ENCODE results near the gene FGD3.

FGD3 gene

DNA sequence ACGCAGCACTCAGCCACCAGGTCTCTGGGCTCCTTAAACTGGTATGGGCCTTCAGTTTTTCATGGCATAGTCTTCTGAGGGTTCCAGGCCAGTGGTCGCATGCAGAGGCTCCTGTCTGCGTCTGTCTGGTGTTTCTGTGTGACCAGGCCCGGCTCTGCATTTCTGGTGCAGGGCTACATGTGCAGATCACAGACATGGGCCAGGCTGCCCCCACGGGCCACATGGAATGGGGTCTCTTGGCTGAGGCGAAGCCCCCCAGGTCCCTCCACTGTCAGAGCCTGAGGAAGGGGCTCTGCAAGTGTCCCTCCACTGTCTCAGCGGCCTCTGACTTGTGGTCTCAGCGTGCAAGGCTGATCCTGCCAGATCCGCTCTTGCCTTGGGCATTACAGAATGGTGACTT is 133.1 kb downstream of the FGD3 start:
- DNase-seq (ENCODE audit: extremely low spot score) = no peak
- ChIA-PET CTCF (no interaction called here), POLR2A (no interaction called here)
- TF ChIP-seq ELF4 (IDR thresholded peaks at IDR 0.05) = no peak
- TF ChIP-seq, protein P1, sequence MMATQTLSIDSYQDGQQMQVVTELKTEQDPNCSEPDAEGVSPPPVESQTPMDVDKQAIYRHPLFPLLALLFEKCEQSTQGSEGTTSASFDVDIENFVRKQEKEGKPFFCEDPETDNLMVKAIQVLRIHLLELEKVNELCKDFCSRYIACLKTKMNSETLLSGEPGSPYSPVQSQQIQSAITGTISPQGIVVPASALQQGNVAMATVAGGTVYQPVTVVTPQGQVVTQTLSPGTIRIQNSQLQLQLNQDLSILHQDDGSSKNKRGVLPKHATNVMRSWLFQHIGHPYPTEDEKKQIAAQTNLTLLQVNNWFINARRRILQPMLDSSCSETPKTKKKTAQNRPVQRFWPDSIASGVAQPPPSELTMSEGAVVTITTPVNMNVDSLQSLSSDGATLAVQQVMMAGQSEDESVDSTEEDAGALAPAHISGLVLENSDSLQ (IDR thresholded peaks at IDR 0.05) = no peak
- TF ChIP-seq L3MBTL2 (conservative IDR thresholded peaks at IDR 0.05) = no peak
- no peak for TF ChIP-seq SUZ12 (IDR thresholded peaks at IDR 0.05)
- TF ChIP-seq NFRKB (IDR thresholded peaks at IDR 0.05) = no peak
- no peak for TF ChIP-seq FOXM1 (IDR thresholded peaks at IDR 0.05; ENCODE audit: borderline replicate concordance)
- no peak for TF ChIP-seq ZNF384 (IDR thresholded peaks at IDR 0.05)
- TF ChIP-seq FOXA1 (IDR thresholded peaks at IDR 0.05) = no peak
- TF ChIP-seq BHLHE40 (IDR thresholded peaks at IDR 0.05; ENCODE audit: borderline replicate concordance) = no peak
- TF ChIP-seq LEF1 (IDR thresholded peaks at IDR 0.05; ENCODE audit: borderline replicate concordance) = no peak
- no peak for TF ChIP-seq SP1 (IDR thresholded peaks at IDR 0.05)
- TF ChIP-seq ARNT (IDR thresholded peaks at IDR 0.05) = no peak
- no peak for TF ChIP-seq HDGF (IDR thresholded peaks at IDR 0.05; ENCODE audit: borderline replicate concordance)
- no peak for TF ChIP-seq CTBP1 (IDR thresholded peaks at IDR 0.05; ENCODE audit: borderline replicate concordance)
- TF ChIP-seq FOXK2 (IDR thresholded peaks at IDR 0.05) = no peak

DNA sequence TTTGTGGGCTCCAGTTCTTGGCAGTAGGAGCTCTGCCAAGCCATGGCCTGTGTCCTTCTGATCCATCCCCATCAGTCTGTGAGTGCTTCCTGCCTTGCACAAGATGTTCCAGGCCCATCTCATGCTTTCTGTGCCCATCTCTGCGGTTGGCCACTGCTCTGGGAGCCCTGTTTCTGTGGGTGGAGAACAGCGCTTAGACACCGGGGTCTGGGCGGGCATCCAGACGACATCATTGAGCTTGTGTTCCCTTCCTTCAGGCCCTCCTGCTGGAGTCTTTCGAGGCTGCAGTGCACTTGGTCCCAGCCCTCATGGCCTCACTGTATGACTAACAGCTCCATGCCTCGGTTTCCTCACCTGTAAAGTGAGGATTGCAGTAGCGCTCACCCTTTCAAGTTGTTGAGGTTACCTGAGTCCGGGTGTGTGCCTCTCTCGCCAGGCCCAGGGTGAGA is 133.8 kb downstream of the FGD3 start:
- no peak for TF ChIP-seq HDGF (IDR thresholded peaks at IDR 0.05; ENCODE audit: borderline replicate concordance)
- TF ChIP-seq BHLHE40 (IDR thresholded peaks at IDR 0.05; ENCODE audit: borderline replicate concordance) = no peak
- TF ChIP-seq LEF1 (IDR thresholded peaks at IDR 0.05; ENCODE audit: borderline replicate concordance) = no peak
- TF ChIP-seq ARNT (IDR thresholded peaks at IDR 0.05) = no peak
- no peak for TF ChIP-seq SP1 (IDR thresholded peaks at IDR 0.05)
- TF ChIP-seq L3MBTL2 (conservative IDR thresholded peaks at IDR 0.05) = no peak
- no peak for TF ChIP-seq SUZ12 (IDR thresholded peaks at IDR 0.05)
- no peak for TF ChIP-seq FOXA1 (IDR thresholded peaks at IDR 0.05)
- TF ChIP-seq FOXM1 (IDR thresholded peaks at IDR 0.05; ENCODE audit: borderline replicate concordance) = no peak
- TF ChIP-seq TARDBP (IDR thresholded peaks at IDR 0.05) = no peak
- TF ChIP-seq ZNF384 (IDR thresholded peaks at IDR 0.05) = no peak
- TF ChIP-seq NFRKB (IDR thresholded peaks at IDR 0.05) = no peak
- ChIA-PET CTCF (no interaction called here), POLR2A (interaction anchor here (1.2 kb wide), 1 partner anchor 14 kb away, joined by 4 read pairs; no protein-coding TSS in a partner anchor)
- no peak for DNase-seq (ENCODE audit: extremely low spot score)

DNA sequence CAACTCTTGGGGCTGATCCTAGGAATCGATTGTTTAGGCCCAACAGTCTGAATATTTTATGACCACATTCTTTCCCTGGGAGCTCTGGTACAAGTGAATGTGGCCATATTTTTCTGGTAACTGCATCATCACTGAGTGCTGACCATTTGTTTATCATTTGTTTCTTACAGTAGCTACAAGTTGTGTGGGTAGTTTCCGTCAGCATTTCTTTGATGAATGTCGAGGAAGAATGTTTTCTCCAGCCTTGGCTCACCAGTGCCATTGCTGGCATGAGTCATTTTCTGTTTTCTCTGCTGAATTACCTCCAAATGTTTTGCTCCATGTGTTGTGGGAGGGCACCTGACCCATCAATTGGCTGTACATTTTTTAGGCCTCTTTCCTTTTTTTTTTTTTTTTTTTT is 134.6 kb downstream of the FGD3 start:
- TF ChIP-seq FOXA1 (IDR thresholded peaks at IDR 0.05) (no peak), SP1 (IDR thresholded peaks at IDR 0.05) (no peak), FOXM1 (IDR thresholded peaks at IDR 0.05; ENCODE audit: borderline replicate concordance) (no peak), ELF4 (IDR thresholded peaks at IDR 0.05) (no peak), L3MBTL2 (conservative IDR thresholded peaks at IDR 0.05) (no peak), FOXK2 (IDR thresholded peaks at IDR 0.05) (no peak), NFRKB (IDR thresholded peaks at IDR 0.05) (no peak), TARDBP (IDR thresholded peaks at IDR 0.05) (no peak), LEF1 (IDR thresholded peaks at IDR 0.05; ENCODE audit: borderline replicate concordance) (no peak), HDGF (IDR thresholded peaks at IDR 0.05; ENCODE audit: borderline replicate concordance) (no peak), SUZ12 (IDR thresholded peaks at IDR 0.05) (no peak), BHLHE40 (IDR thresholded peaks at IDR 0.05; ENCODE audit: borderline replicate concordance) (no peak), ZNF384 (IDR thresholded peaks at IDR 0.05) (no peak), CTBP1 (IDR thresholded peaks at IDR 0.05; ENCODE audit: borderline replicate concordance) (no peak), ARNT (IDR thresholded peaks at IDR 0.05) (no peak)
- TF ChIP-seq, protein P1 (IDR thresholded peaks at IDR 0.05) = no peak
- CTCF ChIA-PET = no interaction called here
- POLR2A ChIA-PET = interaction anchor here (1.2 kb wide), 1 partner anchor 14 kb away, joined by 4 read pairs; no protein-coding TSS in a partner anchor
- no peak for DNase-seq (ENCODE audit: extremely low spot score)

DNA sequence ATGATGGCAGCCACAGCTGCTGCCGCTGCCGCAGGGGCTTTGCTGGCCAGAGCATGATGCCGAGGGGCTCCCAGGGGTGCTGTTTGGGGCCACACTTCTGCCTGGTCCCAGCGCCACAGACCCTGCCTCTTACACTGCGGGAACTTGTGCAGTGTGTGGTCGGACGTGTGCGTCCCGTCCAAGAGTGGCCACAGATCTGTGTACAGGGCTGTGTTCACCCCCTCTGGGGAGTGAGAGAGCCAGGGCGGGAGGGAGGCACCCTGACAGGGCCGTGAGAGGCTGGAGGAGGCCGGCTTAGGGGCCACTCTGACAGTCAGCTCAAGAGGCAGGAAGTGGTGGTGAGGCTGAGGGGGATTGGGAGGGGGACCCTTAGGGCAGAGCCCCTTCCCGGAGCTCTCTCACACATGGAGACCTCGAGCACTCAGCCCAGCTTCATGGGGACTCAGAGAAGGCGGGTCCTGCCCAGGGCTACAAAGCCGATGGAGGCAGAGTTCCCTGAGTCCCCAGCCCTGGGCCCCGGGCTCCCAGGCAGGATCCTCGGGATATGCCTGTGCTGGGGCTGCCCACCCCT is 135.6 kb downstream of the FGD3 start:
- no peak for DNase-seq (ENCODE audit: extremely low spot score)
- ChIA-PET POLR2A (no interaction called here), CTCF (no interaction called here)
- no peak for TF ChIP-seq ELF4 (IDR thresholded peaks at IDR 0.05)
- no peak for TF ChIP-seq SUZ12 (IDR thresholded peaks at IDR 0.05)
- no peak for TF ChIP-seq LEF1 (IDR thresholded peaks at IDR 0.05; ENCODE audit: borderline replicate concordance)
- TF ChIP-seq ARNT (IDR thresholded peaks at IDR 0.05) = no peak
- no peak for TF ChIP-seq FOXK2 (IDR thresholded peaks at IDR 0.05)
- no peak for TF ChIP-seq L3MBTL2 (conservative IDR thresholded peaks at IDR 0.05)
- TF ChIP-seq HDGF (IDR thresholded peaks at IDR 0.05; ENCODE audit: borderline replicate concordance) = no peak
- no peak for TF ChIP-seq SP1 (IDR thresholded peaks at IDR 0.05)
- TF ChIP-seq BHLHE40 (IDR thresholded peaks at IDR 0.05; ENCODE audit: borderline replicate concordance) = no peak

DNA sequence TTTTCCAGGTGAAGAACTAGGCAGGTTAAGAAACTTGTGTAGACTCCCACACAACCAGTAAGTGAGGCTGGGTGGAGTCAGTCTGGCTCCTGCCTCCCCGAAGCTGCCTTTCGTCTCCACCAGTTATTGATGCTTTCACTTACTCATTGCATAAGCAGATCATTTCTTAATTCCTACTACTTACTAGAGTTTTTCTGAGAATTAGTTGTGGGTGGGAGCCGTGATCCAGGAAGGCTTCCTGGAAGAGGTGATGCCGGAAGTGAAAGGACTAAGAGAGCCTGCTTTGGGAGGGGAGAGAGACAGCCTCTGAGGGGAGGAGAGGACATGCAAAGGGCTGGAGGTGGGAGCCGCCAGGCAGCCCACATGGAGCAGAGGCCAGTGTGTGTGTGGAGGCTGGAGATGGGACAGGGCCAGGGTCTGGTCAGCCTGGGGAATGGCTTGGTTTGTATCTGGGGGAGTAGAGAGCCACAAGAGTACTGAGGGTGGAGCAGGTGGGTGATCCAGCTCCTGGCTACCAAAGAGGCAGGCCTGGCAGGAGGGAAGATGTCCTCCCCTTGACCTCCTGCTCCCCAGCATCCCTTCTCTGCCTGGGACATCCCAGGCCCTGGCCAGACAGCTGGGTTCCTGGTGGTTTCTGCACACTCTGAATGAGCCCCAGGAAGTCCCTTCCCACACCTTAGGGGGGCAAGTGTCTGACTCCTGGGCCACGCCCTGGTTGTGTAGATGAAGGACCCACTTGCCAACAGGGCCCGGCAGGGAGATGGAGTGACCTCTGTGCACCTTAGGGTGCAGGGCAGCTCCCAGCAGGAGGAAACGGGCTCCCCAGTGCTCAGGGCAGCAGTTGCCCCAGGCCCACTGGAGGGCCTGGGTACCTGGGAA is 136.5 kb downstream of the FGD3 start:
- TF ChIP-seq FOXM1 (IDR thresholded peaks at IDR 0.05; ENCODE audit: borderline replicate concordance) = no peak
- DNase-seq (ENCODE audit: extremely low spot score) = no peak
- CTCF ChIA-PET = no interaction called here
- POLR2A ChIA-PET = no interaction called here

DNA sequence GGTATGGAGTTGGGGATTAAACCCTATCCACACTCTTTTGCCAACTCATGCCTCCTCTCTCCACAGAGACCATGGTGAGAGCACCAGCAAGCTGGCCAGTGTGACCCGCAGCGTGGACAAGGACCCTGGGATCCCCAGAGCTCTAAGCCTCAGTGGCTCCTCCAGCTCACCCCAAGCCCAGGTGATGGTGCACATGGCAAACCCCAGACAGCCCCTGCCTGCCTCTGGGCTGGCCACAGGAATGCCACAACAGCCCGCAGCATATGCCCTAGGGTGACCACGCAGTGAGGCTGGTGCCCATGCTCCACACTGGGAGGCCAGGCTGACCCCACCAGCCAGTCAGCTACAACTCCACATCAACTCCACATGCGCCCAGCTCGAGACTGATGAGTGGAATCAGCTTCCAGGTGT is 137.2 kb downstream of the FGD3 start:
- CTCF ChIA-PET = no interaction called here
- no peak for DNase-seq (ENCODE audit: extremely low spot score)
- TF ChIP-seq FOXK2 (IDR thresholded peaks at IDR 0.05) = no peak
- TF ChIP-seq ARNT (IDR thresholded peaks at IDR 0.05) = no peak
- TF ChIP-seq L3MBTL2 (conservative IDR thresholded peaks at IDR 0.05) = no peak
- no peak for TF ChIP-seq FOXM1 (IDR thresholded peaks at IDR 0.05; ENCODE audit: borderline replicate concordance)
- TF ChIP-seq, protein P1 (IDR thresholded peaks at IDR 0.05) = no peak
- no peak for TF ChIP-seq TARDBP (IDR thresholded peaks at IDR 0.05)
- TF ChIP-seq CTBP1 (IDR thresholded peaks at IDR 0.05; ENCODE audit: borderline replicate concordance) = no peak
- no peak for TF ChIP-seq ELF4 (IDR thresholded peaks at IDR 0.05)
- TF ChIP-seq NFRKB (IDR thresholded peaks at IDR 0.05) = no peak
- no peak for TF ChIP-seq LEF1 (IDR thresholded peaks at IDR 0.05; ENCODE audit: borderline replicate concordance)
- TF ChIP-seq ZNF384 (IDR thresholded peaks at IDR 0.05) = no peak
- no peak for TF ChIP-seq FOXA1 (IDR thresholded peaks at IDR 0.05)
- no peak for TF ChIP-seq HDGF (IDR thresholded peaks at IDR 0.05; ENCODE audit: borderline replicate concordance)
- TF ChIP-seq SP1 (IDR thresholded peaks at IDR 0.05) = no peak
- POLR2A ChIA-PET = no interaction called here

All from HEK293T (cell line).